ENCODE data around the gene MTMR1. TPM values are rescaled to one million over a fixed set of nuclear protein-coding genes. Genes with fewer than 3 reads are reported as not detected.

The MTMR1 gene
- total RNA-seq, 1 donor from 2014 or later: 13.3 TPM

DNA sequence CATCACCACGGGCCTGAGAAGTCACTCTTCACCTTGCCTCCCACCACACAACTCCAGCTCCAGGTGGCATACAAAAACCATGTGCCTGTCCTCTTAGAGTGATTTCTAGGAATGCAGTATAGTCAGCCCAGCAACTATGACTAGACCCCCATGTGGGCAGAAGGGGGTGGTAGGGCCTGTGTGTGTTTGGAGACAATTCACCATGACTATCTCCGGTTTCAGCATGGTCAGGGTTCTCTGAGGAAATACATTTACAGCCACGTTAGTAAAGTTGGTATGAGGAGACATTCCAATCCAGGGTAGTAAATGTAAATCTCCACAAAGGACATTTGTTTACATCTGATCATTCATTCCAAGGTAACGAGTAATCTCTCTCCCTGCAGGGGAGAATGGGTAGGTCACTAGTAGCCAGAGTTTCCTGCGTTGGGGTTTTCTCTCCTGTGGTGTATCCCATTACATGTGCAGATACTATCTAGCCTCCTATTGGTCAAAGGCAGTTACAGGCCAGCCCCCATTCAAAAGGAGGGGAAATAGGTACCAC lies 4.2 kb upstream of the MTMR1 start:
- no peaks in the 10 kb centered on the region for H3K36me3 Mint-ChIP-seq (ENCODE audit: low read depth, unreplicated experiment)
- H3K27ac Mint-ChIP-seq (ENCODE audit: unreplicated experiment): no peak overlapping the region
- no peaks in the 10 kb centered on the region for H3K9me3 Mint-ChIP-seq (ENCODE audit: unreplicated experiment)
- no peak for TF ChIP-seq CTCF (IDR thresholded peaks at IDR 0.05; ENCODE audit: unreplicated experiment)
- H3K4me3 Mint-ChIP-seq (ENCODE audit: unreplicated experiment): no peak overlapping the region
- peaks cover 1% of the 10 kb centered on the region for H3K27me3 Mint-ChIP-seq (ENCODE audit: unreplicated experiment)
- DNase-seq (ENCODE audit: low spot score): no peak
- H3K4me1 Mint-ChIP-seq (ENCODE audit: unreplicated experiment): peaks cover 6% of the 10 kb centered on the region

DNA sequence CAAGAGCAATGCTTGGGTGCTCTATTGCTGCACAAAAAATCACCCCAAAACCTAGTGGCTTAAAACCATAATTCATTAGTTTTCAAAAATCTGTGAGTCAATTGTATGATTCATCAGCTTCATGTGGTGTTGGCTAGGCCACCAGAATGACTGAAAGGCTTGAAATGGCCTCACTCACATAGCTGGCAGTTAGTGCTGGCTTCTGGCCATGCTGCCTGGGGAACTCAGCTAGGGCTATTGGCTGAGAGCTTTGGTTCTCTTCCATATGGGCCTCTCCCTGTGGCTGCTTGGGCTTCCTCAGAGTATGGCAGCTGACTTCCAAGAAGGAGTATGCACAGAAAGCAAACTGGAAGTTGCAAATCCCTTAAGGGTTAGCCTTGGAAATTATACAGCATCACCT lies 3.1 kb upstream of the MTMR1 start:
- H3K27me3 Mint-ChIP-seq (ENCODE audit: unreplicated experiment): peaks cover 3% of the 10 kb centered on the region
- no peak overlapping the region for H3K4me3 Mint-ChIP-seq (ENCODE audit: unreplicated experiment)
- no peak for DNase-seq (ENCODE audit: low spot score)
- no peak overlapping the region for H3K27ac Mint-ChIP-seq (ENCODE audit: unreplicated experiment)
- H3K4me1 Mint-ChIP-seq (ENCODE audit: unreplicated experiment): peaks cover 6% of the 10 kb centered on the region
- H3K9me3 Mint-ChIP-seq (ENCODE audit: unreplicated experiment): no peaks in the 10 kb centered on the region
- H3K36me3 Mint-ChIP-seq (ENCODE audit: low read depth, unreplicated experiment): no peaks in the 10 kb centered on the region
- TF ChIP-seq CTCF (IDR thresholded peaks at IDR 0.05; ENCODE audit: unreplicated experiment): no peak

DNA sequence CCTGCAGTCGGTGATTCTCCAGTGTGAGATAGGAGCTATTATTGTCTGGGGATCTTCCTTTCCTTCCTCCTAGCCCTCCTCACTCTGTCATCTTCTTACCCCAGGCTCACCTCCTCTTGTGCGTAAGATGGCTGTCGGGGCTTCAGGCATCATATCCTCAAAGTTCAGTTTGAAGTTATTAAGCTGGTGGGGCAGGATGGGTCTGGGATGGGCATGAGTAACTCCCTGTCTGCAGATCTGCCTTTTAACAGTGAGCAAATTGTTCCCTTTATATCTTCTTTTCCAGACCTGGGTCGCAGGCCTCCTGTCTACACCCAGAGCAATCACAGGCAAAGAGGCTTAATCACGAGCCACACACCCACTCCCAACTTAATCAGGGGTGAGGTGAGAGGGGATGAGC lies 900 bp upstream of the MTMR1 start:
- Mint-ChIP-seq H3K9me3 (ENCODE audit: unreplicated experiment) (no peaks in the 10 kb centered on the region), H3K36me3 (ENCODE audit: low read depth, unreplicated experiment) (peaks cover 4% of the 10 kb centered on the region), H3K27ac (ENCODE audit: unreplicated experiment) (no peak overlapping the region), H3K27me3 (ENCODE audit: unreplicated experiment) (peaks cover 3% of the 10 kb centered on the region), H3K4me1 (ENCODE audit: unreplicated experiment) (peaks cover 8% of the 10 kb centered on the region), H3K4me3 (ENCODE audit: unreplicated experiment) (peak overlapping the region; percentile 89)
- no peak for DNase-seq (ENCODE audit: low spot score)
- no peak for TF ChIP-seq CTCF (IDR thresholded peaks at IDR 0.05; ENCODE audit: unreplicated experiment)

DNA sequence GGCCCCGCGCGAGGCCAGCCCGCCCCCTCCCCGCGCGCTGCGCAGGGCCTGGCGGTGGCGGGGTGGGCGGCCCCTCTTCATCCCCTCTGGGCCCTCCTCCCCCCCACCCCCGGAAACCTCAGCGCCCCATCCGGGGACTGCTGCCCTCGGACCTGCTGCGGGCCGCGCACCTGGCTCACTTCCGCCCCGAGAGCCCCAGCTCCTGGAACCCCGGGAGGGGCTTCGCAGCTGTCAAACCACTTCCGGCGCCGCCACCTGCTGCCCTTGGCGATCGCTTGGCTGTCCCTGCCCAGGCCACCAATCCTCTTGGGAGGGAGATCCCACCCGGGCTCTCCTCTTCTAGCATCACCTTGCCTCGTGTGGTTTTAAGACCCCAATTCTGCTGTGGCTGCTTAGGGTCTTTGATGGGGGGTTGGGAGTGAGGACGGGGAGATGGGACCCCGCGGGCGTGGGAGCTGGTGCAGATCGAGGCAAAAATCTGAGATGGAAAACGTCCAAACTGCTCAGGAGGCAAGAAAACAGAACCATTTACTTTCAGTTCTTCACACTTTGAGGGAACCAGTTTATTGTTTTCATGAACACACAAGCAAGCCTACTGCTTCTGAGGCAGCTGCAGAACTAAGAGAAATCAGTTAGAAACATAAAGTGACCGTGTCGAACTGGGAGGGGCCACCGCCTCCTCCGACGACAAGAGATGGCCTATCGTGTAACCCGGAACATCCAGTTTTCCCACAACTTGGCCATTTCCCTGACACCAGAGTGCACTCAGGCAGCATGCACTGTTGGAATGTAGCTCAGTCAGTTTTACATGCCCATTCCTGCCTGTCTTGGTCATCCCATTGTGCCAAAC lies 754 bp downstream of the MTMR1 start:
- Mint-ChIP-seq H3K27me3 (ENCODE audit: unreplicated experiment) (peaks cover 3% of the 10 kb centered on the region), H3K4me1 (ENCODE audit: unreplicated experiment) (peaks cover 5% of the 10 kb centered on the region), H3K27ac (ENCODE audit: unreplicated experiment) (no peak overlapping the region), H3K9me3 (ENCODE audit: unreplicated experiment) (no peaks in the 10 kb centered on the region), H3K4me3 (ENCODE audit: unreplicated experiment) (peak overlapping the region; percentile 92), H3K36me3 (ENCODE audit: low read depth, unreplicated experiment) (peaks cover 4% of the 10 kb centered on the region)
- peak; percentile 16 for DNase-seq (ENCODE audit: low spot score)
- no peak for TF ChIP-seq CTCF (IDR thresholded peaks at IDR 0.05; ENCODE audit: unreplicated experiment)

Measured in endothelial cell (in vitro differentiated cells).